HG02885 (cell line): ENCODE measurements around the gene MEGF11.
A peak's percentile ranks its signal among the peaks of the same experiment; 100 is the strongest.

Source experiments
- ATAC-seq: cut with Tn5 transposase; IDR thresholded peaks from one replicate; pipeline ENCODE4 v1.9.1; 2021; ENCODE audit warnings: mild to moderate bottlenecking; ENCODE audit not compliant: unreplicated experiment, poor library complexity

Gene MEGF11

DNA sequence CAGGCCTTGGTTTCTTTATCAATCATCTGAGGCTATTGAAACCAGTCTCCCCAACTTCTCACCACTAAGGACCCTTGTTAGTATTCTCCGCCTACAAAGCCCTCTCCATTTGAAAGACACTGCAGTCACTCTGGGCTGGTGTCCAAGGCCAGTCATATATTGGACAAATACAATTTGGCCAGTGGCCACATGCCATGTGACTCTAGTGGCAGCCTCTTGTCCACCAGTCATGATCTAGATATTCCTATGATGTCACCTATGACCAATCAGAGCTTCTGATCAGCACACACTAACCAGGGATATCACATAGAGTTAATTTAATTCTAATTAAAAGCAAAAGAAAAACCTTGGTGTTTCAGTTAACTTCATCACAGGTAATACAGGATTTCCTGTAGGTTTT, 316.1 kb downstream of the MEGF11 start:
- no peak for ATAC-seq

DNA sequence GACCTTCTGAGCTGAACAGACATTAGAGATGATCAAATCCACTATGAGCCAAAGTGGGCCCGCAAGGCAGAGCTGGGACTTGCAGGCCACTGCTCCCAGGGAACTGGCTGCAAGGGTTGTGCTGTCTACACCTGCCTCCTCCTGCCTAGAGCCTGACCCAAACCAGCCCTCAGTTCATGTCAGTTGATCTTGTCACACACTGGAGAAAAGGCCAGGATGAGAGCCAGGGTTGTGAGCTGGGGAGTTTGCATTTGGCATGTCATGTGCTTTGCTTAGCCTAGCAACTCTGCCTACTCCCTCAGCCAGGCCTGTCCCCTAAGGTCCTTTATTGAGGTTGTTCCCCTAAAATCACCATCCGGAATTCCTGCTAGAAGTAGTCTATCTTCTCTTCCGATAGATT, 316.5 kb downstream of the MEGF11 start:
- ATAC-seq: no peak

DNA sequence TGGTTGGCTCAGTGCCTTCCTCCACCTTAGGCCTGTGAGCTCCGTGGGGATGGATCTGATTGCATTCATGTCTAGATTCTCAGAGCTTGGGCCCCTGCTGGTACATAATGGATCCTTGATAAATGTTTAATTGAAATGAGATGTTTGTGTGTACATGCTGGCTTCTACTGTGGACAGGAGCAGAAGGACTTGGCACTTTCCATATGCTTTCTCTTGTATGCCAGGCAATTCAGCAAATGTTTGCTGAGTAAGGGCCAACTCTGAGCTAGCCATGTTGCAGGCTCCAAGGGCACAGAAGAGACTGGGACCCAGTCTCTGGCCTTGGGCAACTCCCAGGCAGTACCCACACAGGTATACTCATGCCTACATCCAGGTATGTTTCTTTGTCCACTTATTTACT, 317.3 kb downstream of the MEGF11 start:
- no peak for ATAC-seq

DNA sequence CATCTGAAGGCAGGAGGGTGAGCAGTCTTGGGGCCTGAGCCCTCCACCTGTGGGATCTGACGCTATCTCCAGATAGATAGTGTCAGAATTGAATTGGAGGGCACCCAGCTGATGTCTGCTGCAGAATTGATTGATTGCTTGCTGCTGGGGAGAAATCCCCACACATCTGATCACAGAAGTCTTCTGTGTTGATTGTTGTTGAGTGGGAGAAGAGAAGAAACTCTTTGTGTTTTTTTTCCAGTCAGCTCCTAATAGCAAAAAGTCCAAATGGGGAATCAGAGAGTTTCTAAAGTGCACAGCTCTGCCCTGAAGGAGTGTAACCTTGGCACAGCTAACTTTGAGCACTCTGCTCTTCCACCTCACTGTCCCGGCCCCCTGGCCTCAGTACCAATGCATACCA, 318.2 kb downstream of the MEGF11 start:
- ATAC-seq: no peak

DNA sequence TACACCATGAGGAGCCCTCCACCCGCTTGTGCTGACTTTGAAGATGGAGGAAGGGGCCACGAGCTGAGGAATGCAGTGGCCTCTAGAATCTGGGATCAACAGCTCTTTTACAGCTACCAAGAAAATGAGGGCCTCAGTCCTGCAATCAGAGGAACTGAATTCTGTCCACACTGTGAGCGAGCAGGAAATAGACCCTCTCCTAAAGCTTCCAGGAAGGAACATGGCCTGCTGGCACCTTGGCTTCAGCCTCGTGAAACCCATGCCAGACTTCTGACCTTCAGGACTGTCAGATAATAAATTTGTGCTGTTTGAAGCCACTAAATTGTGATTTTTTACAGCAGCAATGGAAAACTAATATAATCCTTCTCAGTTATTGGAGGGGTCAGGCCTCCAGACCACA, 322.3 kb downstream of the MEGF11 start:
- no peak for ATAC-seq

DNA sequence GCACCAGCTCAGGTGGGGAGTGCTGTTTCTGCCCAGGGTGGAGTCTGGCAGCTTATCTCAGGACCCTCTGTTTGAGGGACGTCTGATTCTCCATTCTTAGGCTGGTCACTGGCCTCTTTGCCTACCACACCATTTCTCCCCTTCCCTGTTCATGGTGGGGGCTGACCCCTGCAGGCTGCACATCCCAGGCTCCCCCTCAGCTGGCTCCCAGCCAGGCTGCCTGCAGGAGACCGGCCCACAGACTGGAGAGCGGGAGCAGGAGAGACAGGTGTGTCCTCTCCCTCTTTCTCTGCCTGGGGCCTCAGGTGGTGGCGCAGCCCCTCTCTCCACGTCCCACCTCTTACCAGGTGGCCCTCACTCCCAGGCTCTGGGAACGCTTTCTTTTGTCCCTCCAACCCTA, 323.4 kb downstream of the MEGF11 start:
- no peak for ATAC-seq

DNA sequence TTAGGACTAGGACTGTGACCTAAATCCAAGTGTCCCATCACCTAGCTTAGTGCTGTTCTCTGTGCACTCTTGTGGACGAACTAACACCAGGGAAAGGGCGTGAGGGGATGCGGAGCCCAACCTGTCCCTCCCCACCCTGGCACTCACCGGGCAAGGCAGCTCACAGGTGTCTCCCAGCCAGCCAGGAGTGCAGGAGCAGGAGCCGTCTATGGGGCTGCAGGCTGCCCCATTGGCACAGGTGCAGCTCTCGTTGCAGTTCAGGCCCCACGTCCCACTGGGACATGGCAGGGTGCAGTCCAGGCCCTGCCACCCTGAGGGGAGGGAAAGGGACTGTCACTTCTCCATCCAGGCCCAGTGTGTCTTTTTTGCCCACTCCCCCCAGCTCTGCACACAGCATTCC, 324.0 kb downstream of the MEGF11 start:
- no peak for ATAC-seq

DNA sequence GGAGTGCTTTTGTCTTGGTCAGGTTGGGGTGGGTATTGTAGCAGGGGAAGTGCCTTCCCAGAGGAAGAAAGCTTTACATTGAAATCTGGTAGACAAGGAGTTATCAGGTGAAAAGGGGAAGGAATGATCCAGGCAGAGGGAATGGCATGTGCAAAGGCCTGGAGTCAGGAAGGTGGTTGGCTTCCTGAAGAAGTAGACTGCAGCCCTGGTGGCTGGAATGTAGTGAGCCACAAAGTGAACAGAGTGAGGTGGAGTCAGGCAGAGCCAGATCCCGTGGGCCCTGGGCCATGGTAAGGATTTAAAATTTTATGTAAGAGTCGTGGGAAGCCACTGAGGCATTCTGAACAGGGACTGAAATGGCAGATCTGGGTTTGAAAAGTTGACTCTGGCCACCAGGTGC, 326.0 kb downstream of the MEGF11 start:
- no peak for ATAC-seq

DNA sequence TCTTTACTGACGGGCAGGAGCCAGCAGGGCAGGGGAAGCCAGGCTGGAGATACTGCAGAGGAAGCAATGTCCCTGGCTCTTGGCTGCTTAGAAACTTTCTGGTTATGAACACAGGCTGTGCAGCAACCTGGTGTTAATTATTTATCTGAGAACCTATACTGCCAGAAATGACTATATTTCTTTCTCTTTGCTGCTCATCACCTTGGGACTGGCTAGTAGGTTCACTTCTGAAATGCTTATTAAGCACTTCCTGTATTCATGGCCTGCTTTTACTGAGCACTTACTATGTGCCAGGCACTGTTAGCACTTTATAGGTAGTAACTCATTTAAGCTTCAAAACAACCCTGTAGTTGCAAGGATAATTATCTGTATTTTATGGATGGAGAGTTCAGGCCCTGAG, 326.7 kb downstream of the MEGF11 start:
- no peak for ATAC-seq

DNA sequence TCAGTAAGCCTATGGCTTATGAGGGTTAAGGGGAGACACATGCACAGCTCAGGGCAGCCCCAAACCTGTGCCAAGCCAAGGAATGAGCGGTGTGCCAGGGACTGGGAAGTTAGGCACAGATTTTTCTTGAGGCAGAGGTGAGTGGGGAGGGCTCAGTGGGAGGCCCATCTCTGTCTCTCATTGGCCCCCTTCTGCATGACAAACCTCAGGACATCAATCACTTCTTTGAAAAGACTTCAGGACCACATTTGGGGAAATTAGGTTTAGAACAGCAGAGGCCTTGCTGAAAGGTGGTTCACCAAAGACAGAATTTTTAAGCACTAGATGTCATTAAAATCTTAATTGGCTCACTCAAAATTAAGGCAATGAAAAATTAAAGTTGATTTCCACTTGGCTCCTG, 327.1 kb downstream of the MEGF11 start:
- ATAC-seq: no peak

DNA sequence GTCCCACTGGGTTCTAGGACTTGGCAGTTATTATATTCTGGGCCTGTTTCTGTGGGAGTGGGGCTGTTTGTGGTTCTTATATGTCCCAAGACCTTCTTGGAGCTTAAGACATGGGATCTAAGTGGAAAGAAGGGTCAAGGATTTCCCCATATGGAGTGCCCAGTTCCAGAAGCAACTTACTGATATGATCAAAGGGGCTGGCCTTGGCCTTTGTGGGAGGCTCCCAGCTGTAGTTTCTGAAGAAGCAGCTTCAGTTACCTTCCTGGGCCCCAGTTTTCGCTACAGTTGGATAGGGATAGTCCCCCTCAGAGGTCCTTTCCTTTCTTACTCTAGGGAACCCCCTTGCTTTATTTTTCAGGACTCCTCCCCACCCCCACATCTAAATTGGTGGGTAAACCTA, 328.2 kb downstream of the MEGF11 start:
- ATAC-seq: no peak

DNA sequence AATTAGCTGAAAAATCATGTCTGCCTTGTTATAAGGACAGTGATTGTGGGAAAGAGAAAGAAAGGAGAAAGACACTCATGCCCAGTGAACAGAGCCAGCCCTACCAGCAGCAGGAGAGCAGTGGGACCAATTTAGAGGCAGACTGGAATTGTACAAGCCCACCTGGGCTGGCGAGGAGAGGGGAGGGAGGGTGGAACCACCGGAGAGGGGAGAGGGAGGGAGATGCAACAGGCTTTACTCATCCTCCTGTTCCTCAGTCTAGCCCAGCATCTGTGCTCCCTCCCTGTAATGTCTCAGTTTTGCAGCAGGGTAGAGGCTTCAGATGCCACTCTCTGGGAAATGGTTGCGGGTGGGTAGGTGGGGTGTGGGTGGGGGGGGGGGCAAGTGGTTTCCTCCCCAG, 329.5 kb downstream of the MEGF11 start:
- no peak for ATAC-seq

DNA sequence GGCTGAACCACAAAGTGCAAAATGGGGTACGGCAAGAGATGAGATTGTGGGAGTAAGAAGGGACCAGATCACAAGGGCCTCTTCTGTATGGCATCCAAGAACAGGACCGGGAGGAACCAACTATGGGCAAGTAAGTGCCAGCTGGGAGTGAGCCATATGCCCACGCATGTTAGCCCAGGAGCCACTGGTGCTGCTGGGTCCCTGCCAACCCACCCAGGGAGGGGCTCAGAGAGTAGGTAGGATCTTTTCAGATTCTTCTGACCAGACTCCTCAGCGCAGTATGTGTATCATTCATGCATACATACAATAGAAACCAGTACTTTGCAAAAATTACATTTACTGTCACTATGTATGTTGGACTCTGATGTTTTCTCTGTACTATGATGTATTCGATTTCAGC, 330.3 kb downstream of the MEGF11 start:
- ATAC-seq: no peak

DNA sequence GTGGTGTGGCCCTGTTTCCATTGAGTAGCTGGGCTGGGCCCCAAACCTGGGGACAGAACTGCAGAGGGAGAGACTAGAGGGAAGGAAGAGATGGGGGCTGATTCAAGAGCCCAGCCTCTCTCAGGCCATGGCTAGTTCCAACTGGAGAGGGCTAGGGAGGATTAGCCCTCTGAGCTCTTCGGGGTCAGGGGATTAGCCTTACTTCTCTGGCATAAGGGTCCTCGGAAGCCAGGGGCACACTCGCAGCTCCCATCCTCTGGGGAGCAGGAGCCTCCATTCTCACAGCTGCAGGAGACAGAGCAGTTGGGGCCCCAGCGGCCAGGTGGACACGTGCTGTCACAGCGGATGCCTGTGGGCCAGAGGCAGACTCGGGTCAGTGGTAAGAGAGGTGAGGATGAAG, 330.9 kb downstream of the MEGF11 start:
- no peak for ATAC-seq

DNA sequence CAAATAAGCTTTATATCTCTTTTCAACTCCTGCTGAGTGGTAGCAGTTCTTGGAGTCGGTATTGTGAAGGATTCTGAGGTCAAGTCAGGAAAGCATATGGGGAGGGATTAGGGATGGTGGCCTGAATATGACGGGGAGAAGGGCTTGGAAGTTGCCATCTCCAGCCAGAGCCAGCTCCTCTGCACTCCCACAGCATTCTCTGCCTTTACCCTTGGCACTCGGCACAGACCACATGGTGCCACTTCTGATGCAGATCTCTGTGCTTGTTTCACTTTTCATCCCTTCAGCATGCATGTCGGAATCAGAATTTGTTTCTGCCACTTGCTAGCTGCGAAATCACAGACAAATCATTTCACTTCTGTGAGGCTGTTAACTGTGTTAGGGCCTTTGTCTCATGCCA, 331.8 kb downstream of the MEGF11 start:
- no peak for ATAC-seq

DNA sequence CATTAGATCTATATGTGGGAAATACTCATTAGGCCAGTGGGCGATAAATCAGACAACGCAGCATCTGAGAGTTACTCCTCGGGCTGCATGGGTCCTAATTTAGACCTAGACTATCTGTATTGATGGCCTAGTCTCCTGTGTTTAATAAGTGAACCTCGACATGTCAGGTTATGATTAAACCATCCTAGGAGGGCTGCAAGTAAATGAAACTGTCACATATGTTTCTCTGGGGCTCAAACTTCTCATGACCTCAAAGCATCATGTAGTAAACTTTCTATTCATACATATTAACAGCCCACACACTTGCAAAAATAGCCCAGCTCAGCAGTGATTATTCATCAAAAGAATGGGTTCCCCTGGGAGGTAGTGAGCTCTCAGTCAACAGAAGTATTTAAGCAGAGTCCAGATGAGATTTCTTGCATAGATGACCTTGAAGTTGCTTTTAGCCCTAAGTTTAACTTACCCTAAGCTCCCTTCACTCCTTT, 332.7 kb downstream of the MEGF11 start:
- peak; percentile 36 for ATAC-seq

DNA sequence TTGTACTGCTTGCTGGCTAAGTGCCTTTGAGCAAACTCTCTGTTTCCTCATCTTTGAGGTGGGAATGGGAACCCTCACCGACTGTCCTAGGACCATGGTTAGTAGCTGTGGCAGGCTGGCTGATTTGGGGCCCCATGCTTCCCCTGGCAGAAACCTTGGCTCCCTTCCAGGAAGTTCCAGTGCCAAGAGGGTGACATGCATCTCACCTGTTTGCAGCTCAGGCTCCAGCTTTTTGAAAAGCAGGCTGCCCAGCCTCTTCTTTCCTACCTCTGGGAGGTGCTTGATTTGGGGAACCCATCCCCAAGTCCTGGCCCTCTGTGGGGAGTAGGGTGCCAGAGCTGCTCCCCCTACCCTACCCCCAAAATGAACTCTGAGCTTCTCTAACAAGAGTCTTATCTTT, 333.4 kb downstream of the MEGF11 start:
- no peak for ATAC-seq

DNA sequence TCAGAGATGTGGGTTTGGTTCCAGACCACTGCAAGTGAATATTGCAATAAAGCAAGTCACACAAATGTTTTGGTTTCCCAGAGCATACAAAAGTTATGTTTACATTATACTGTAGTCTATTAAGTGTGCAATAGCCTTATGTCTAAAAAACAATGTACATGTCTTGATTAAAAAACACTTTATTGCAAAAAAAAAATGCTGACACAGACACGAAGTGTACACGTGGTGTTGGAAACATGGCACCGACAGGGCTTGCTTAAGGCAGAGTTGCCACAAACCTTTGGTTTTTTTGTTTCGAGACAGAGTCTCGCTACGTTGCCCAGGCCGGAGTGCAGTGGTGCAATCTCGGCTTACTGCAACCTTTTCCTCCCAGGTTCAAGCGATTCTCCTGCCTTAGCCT, 334.2 kb downstream of the MEGF11 start:
- no peak for ATAC-seq

DNA sequence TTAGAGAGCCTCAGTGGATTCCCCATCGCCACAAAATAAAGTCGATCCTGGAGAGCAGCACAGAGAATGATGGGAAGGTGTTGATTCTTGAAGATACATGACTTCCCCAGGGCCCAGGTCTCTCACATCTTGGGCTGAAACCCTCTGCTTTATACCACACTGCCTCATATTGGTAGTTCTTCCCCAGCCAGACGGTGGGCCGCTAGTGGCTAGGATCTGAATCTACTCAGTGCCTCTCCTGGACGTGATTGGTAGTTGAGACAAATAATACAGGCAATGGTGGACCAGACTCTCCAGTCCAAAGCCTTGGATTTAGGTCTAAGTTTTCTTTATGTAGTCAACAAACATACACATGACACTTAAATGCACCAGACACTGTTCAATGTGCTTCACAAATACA, 334.6 kb downstream of the MEGF11 start:
- no peak for ATAC-seq

DNA sequence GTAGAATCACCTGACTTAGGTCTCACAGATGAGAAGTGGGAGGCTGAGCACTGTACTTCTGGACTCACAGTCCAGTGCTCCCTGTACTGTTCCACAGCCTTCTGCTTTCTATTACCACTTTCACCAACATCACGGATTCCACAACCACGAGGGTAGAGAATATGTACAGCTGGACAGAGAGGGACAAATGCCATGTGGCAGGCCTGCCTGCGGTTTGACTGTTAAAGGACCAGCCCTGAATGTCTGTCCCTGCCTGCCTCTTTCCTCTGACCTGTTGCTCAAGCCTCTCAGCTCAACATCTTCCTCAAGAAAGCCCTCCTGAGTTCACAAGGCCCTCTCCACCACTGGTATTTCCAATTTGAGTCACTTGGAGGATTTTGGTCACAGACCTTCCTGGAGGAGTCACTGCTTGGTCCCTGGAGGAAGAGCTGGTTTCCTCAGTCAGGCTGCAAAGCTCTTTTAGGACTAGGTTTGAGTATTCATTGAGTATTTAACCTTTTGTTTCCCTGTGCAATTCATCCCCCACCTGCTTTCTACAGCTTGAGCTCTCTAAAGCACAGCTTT, 335.1 kb downstream of the MEGF11 start:
- no peak for ATAC-seq

DNA sequence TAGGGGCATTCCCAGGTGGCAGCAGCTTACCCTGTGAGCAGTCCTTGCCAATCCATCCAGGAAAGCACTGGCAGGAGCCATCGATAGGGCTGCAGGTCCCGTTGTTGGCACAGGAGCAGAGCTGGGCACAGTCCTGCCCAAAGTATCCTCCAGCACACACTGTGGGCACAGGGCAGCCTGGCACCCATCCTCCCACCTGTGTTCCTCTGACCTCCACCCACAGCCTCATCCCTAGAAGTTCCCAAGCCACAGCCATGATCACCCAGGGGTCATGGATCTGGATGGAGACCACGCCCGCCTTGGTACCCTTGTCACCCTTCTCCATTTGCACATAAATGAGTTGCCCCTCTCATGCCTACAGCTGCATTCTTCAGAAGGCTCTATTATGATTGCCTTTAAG, 335.6 kb downstream of the MEGF11 start:
- ATAC-seq: no peak

DNA sequence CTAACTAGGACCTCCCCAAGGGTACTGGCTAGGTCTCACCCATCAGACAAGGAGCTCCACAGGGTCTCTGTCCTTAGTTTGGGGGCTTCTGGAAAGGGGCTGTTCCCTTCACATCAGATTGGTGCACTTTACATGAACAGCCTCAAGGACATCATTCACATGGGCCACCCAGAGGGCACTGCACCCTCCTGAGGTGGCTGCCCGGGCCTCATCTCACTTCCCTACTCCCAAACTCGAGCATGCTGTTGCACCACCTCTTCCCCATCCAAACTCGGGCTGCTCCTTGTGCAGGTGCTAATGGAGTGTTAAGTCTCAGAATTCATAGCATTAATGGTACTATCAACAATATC, 336.2 kb downstream of the MEGF11 start:
- ATAC-seq: peak; percentile 7
